GM12801 (cell line): Measurements from ENCODE around the gene PAPPA.

Experiments used
- CTCF ChIP-seq: IDR thresholded peaks from one replicate; pipeline ENCODE4 v1.5.1; 2011; ENCODE audit warnings: control low read depth; ENCODE audit not compliant: insufficient read length; ENCODE audit errors: extremely low read depth

Gene PAPPA

GRCh38 chr9:116238225-116238624, 84.6 kb downstream of the PAPPA start:
- no peak for TF ChIP-seq CTCF

GRCh38 chr9:116238776-116239340, 85.3 kb downstream of the PAPPA start:
- TF ChIP-seq CTCF = no peak

GRCh38 chr9:116243708-116244107, 90.1 kb downstream of the PAPPA start:
- TF ChIP-seq CTCF = no peak

GRCh38 chr9:116247284-116247683, 93.7 kb downstream of the PAPPA start:
- TF ChIP-seq CTCF = no peak

GRCh38 chr9:116247791-116248374, 94.3 kb downstream of the PAPPA start:
- no peak for TF ChIP-seq CTCF

GRCh38 chr9:116250891-116251290, 97.3 kb downstream of the PAPPA start:
- TF ChIP-seq CTCF = no peak

- TF ChIP-seq CTCF = no peak
Measured at GRCh38 chr9:116251366-116251765, 97.8 kb downstream of the PAPPA start.
